GM19240 (cell line): ENCODE data around the gene TBK1.
A peak's percentile ranks its signal among the peaks of the same experiment; 100 is the strongest.

ENCODE experiments used
- DNase-seq: peaks from one replicate; pipeline ENCODE4 v3.0.0; 2011; ENCODE audit warnings: low spot score; ENCODE audit not compliant: insufficient read length

Gene TBK1

DNA sequence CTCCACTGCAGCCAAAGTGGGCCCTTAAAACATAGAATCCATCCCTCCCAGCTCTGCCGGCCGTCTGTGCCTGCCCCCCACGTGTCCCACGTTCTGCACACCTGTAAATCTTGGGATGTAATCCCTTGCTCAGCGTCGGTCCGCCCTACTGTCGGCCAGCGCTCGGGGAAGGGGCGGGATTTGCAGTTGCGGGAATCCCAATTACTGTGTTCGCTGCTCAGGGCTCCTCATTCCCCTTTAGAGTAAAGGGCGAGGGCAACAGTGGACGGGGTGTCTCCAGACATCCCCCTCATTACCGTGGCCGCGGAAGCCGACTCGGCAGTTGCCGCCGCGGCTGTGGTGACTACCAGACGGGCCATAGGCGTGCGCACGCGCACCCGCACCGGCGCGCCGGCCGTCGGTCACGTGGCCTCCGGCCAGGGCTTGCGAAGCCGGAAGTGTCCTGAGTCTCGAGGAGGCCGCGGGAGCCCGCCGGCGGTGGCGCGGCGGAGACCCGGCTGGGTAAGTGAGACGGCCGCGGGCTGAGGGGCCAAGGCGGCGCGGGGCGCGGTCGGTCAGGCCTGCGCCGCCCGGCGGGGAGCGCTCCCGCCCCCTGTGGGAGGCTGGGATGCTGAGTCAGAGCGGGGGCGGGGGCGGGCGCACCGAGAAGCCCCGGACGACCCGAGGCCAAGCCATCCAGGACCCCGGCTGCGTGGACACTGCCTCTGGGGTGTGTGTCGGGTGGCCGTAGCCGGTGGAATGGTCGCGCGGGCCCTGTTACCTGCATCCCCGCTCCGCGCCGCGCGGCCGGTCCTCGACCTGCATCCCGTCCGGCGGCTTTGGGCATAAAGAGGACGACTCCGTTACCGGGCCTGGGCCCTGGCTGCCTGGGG, at the start of gene TBK1:
TSS of gene TBK1 (plus strand) at position 434 of the 872 bp plus-strand sequence. CDS start 3,751 bp downstream, outside the sequence.
- peak; percentile 76 for DNase-seq

DNA sequence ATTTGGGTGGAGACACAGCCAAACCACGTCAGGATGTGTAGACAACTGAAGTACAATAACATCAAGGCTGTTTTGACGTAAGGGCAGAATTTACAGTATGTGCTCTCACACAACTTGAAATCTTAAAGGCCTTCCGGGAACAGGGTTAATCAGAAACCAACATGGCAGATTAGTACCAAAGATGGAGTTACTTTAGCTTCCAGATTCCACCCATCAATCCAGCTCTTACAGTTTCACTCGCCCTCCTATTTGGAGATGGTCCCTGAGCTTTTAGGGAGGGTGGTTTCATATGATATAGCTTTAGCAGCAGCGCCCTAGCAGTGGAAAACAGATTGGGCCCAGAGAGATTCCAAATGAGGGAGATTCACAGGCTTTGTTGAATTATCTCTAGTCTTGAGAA, 49.7 kb upstream of the TBK1 start:
- no peak for DNase-seq

DNA sequence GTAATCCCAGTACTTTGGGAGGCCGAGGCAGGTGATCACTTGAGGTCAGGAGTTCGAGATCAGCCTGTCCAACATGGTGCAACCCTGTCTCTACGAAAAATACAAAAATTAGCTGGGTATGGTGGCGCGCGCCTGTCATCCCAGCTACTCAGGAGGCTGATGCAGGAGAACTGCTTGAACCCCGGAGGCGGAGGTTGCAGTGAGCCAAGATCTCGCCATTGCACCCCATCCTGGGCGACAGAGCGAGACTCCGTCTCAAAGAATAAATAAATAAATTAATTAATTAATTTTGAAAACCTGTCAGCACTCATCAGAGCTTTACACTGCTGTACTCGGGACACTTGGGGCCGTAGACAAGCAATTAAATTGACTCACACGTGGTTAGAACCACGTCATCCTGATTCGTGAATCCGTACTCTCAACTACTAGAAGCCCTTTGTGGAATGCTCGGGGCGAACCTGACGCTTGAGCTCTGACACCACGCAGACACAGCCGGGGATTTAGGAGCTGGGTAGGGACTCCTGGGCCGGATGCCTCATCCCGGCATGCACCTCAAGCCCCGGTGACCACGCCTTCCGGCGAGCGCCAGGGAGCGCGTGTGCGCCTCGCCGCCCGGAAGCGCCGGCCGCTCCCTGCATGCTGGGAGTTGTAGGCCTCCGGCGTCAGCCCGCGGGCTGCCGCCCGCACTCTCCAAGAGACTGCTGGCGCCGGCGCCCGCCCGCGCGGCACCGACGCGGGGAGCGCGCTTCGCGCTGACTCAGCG, 48.0 kb upstream of the TBK1 start, which contains the start of gene XPOT:
TSS of gene XPOT (plus strand) at position 686 of the 763 bp plus-strand sequence. CDS start 5,644 bp downstream, outside the sequence.
- peak; percentile 93 for DNase-seq

DNA sequence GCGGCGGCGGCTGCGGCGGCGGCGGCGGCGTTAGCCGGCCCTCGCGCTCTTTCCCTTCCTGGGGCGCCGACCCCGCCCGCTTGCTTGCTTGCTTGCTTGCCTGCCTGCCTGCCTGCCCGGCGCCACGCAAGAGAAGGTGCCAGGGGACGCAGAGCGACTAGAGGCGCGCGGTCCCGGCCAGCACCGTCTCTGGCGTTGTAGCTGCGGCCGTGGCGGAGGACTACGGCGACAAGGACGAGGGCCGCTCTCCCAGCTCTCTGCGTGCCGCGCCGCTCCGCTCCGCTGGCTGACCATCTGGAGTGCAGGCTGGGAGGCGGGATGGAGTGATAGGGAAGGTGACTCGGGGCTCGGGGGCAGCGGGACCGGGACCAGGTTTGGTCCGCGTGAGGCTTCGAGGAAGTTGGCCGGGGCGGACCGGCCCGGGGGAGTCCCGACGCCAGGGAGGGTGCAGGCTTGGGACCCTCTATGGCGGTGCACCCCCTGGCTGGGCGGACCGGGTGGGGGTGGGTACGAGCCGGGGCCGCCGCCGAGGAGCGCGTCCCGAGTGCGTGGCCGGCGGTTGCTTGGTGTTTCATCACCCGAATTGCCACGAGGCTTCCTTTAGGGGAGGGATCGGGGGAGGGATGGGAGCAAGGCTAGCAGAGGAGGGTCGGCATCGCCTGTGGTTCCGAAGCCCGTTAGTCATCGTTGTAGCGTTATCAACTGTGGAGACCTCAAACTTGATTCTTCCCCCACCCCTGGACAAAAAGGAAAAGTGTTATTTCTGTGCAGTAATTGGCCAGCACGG, 47.3 kb upstream of the TBK1 start:
- peak; percentile 8 for DNase-seq

DNA sequence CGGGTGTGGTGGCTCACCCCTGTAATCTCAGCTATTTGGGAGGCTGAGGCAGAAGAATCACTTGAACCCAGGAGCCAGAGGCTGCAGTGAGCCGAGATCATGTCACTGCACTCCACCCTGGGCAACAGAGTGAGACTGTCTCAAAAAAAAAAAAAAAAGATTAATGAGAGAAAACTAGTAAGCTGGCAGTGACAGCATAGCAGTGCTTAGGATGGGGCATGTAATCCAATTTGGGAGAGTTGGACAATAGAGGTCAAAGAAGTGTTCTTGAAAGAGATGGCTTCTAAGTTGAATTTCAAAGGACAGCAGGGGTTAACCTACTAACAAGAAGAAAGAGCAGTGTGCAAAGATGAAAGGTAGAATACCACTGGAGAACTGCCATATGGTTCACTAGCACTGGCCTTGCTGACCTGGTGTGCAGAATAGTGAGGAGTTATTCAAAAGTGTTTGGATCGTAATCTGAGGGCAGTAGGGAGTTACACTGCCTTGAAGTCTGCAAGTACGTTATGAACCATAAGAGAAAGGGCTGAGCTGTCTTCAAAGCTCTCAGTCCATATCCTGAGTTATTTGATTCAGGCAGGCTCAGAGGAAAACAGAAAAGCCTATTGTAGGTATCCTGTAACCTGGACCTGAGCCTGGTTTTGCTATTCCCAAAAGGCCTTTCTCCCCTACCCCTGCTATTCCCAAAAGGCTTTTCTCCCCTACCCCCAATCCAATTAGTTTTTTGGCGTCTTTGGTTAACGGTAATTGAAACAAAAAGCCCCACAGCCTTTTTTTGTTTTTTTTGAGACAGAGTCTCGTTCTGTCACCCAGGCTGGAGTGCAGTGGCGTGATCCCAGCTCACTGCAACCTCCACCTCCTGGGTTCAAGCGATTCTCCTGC, 44.3 kb upstream of the TBK1 start:
- DNase-seq: no peak

DNA sequence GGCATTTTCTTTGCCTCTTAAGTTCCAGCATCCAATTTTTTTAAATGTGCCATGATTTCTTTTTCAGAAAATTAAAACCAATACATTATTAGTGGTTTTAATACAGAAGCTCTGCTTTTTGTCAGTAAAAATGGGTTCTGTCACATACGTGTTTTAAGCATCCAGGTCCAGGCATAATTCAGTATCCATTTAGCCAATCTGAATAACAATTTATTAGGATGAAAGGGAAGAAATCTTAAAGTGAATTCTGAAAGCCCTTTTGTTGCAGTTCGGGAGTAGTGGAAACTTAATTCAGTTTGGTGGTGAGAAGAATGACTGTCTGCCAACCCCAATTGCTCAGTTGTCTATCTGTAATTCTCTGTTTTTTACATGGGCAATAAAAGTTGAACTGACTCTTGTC, 40.5 kb upstream of the TBK1 start:
- DNase-seq: no peak

DNA sequence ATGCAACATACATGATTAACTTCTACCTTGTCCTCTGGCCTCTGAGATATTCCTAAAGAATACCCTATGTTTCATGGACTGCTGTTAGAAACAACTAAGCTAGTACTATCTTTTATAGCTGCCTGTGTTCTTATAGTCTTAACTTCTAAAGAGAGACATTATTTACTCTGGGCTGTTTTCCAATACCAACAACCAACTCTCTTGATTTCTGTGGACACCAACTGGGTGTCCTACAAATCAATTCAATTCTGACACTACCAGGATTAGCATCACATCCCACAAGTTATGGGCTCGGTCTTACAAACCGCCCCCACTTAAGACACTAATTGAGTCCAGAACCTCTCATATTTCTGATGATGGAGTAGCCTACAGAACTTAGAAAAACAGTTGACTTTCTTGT, 39.5 kb upstream of the TBK1 start:
- DNase-seq: no peak

DNA sequence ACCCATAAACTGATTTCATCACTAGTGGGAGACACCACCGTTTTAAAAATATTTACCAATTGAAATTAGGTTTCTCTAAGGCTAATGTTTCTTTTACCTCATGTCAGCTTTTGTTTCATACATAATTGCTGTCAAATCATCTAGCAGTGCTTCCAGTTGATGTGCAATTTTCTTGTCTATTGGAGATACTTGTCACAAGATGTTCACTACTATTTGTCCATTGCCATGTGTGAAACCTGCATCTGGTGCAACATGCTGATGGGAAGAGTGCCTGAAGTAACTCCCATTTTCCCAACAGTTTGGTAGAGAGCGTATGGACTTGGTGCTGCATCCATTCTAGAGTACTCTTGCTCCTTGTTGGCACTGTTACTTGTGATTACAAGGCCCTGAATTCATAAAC, 38.0 kb upstream of the TBK1 start:
- no peak for DNase-seq

DNA sequence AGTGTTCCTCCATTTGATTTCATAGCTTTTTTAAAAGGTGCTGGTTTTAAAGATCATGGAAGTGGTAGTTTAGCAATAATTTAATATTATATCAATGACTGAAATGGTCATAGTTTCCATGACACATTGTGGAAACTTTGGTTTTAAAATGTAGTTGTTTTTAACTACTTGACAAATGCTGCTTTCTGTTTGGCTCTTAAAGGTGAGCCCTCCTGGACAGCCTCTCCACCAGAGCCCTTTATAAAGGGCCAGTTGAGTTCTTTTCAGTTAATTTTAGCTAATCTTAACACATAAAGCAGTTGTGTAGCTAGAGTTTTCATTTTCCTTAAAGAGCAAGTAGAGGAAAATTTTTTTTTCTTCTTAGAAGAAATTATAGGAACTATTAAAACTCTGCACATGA, 33.7 kb upstream of the TBK1 start:
- DNase-seq: no peak

DNA sequence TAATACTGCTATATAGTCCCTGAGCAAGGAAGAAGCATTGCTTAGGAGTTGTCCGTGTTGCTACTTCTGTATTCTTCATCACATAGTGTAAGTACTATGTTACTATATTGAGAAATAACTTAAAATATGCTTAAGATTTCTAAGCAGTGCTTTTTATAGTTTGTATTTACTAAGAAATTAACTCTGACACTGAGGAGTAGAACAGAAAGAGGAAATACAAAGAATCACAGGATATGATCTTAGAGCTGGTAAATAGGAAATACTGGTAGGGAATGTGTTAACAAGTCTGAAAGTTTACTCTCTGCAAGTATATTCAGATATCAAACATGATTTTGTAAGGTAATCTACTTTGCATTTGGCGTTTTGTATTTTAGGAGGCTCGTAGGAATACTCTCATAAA, 32.2 kb upstream of the TBK1 start:
- DNase-seq: no peak

DNA sequence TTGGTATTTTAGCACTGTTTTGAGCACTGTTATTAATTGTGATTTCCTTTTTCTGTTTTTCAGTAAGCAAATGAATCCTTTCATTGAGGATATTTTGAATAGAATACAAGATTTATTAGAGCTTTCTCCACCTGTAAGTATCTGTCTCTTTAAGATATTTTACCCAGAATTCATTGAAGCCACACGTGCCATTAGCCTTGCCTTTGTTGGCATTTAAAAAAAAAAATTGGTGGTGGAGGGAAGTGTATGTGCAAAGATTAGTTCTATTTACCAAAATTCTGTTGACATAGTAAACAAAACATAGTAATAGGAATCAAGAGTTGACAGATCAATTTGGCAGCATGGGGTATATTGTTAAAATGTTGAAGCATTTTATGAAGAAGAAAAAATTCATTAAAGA, 23.9 kb upstream of the TBK1 start:
- DNase-seq: no peak

DNA sequence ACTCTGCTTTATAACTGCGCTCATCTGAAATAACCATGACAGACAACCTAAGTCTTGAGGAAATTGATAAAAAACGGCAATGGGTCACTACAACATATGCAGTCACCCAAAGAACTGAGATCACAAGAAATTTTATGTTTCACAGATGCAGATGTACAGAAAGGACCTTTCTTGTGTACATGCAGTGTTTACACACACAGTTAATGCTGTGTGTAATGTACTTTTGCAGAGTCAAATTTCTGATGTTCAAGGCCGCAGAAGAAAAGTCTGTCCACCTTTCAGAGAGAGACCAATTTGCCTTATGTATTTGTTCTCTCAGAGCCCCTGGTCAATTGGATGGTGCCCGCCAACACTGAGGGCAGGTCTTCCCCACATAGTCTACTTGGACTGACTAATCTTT, 23.0 kb upstream of the TBK1 start:
- no peak for DNase-seq

DNA sequence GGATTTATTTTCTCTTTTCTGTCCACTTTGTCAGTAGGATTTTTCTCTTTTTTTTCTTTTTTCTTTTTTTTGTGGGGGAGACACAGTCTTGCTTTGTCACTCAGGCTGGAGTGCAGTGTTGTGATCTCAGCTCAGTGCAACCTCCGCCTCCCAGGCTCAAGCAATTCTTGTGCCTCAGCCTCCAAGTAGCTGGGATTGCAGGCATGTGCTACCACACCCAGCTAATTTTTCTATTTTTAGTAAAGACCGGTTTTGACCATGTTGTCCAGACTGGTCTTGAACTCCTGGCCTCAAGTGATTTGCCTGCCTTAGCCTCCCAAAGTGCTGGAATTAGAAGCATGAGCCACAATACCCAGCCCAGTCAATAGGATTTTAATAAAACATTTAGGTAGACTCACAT, 21.0 kb upstream of the TBK1 start:
- DNase-seq: no peak

DNA sequence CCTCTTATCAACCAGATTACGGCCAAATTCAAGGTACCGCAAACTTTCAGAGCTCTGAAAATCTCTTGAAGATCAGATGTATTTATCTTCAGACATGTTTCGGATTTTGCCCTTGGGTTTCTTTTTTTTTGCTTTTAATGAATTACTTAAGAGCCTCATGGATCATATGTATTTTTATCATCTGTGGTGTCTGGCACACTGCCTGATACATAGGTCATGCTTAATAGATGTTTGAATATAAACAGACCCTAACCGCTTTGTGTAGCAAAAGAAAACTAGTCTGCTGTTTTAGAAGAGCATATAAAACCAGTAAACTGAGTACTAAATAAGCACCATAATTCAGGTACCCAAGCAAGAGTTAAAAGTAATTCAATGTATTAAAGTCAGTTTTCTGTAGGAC, 20.1 kb upstream of the TBK1 start:
- DNase-seq: no peak

DNA sequence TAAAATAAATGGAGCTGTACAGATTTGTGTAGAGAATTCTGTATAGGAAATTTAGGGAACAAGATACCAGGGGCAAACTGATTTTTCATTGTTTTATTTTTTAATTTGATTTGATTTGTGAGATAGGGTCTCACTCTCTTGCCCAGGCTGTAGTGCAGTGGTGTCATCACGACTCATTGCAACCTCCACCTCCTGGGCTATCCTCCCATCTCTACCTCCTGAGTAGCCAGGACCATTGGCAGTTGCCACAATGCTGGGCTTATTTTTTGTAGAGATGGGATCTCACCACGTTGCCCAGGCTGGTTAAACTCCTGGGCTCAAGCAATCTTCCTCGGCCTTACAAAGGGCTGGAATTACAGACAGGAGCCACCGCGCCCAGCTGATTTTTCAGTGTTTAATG, 18.0 kb upstream of the TBK1 start:
- DNase-seq: no peak

DNA sequence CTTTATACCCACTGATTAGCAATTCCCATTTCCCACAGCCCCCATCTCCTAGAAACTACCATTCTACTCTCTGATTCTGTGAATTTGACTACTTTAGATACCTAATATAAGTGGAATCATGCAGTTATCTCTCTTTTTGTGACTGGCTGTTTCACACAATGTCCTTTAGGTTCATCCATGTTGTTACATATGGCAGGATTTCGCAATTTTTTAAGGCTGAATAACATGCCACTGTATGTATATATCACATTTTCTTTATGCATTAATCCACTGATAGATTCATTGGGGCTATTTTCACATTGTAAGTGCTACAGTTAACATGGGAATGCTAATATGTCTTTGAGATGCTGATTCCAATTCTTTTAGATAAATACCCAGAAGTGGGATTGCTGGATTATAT, 11.8 kb upstream of the TBK1 start:
- DNase-seq: no peak

DNA sequence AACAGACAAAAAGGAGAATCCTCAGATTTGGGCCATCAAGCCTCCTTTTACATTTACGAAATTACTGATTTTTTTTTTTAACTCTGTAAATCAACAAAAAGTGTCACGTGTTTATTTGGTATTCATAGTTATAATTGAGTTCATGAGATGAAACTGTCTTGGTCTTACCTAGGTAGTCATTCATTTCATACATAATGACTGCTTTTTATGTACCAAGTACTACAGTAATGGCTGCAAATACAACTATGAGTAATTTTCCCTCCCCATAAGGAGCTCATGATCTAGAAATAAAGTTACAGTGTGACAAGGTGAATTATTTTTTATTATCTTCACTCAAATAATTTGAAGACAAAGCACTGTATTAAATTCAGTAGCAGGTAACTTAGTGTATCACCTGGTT, 6.4 kb upstream of the TBK1 start:
- no peak for DNase-seq

DNA sequence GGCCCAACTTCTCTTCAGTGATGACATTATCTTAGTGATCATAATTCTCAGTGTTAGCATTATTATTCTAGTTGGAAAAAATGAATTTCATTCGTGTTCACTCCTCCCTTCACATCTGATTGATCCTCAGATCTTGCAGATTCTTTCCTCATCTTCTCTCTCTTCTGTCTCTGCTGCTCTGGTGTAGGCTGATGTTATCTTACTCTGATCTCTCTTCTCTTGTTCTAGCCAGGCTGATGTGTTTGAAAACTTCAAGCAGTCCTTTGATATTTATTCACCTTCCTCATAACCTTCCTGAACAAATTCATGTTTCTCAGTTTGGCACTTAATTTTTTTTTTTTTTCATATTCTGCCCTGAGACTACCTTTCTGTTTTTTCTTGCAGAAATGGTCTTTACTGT, 5.6 kb upstream of the TBK1 start:
- no peak for DNase-seq

DNA sequence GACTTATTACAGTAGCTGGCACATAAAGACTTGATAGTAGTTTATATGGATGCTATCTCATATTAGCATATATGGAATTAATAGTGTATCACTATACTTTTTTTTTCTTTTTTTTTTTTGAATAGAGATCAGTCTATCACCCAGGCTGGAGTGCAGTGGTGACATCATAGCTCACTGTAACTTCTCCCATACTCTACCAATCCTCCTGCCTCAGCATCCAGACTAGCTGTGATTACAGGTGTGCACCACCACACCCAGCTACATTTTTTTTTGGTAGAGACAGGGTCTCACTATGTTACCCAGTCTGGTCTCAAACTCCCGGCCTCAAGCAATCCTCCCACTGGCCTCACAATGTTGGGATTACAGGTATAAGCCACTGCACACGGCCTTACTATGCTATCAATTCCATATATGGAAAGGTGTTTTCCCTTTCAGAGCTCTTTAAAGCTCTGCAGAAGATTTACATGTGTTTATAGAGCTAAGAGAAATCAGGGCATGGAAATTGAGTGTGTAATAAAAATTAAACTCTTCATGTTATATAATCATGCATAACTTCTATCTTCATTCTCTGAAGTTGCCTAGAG, 1.8 kb upstream of the TBK1 start:
- DNase-seq: no peak

DNA sequence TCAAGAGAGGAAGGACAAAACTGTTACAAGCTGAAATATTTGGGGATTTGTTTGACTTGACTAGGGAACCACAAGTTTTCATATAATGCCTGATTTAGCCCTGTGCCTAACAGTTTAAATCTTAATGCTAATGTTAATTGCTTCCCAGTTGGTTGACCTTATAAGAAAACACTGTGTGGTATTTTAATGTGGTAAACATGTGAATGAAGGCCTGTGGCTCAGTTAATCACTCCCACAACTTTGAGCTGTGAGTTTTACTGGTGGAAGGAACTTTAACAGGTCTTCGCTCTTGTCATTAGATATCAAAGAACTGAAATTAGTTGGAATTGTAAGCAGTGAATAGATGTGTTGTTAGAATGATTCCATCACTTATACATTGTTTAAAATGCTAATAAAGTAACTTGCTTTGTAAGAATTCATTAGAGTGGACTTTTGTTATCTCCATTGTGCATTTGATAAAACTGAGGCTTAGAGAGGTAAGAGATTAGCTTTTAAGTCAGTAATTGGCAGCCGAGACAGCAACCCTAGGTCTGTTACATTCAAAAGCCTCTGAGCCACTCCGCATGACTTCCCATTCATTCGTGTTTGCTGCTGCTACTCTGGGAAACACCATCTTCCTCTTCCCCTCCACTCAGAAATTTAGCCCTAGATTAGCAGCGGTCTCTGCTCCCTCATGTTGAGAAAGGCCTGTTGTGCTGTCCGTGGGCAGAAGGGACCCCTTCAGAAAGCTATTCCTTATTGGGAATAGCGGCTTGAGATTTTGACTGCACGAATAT, 1.0 kb upstream of the TBK1 start:
- DNase-seq: no peak
